Caco-2 (cell line): ENCODE measurements around the gene WBP1L. TPM values are rescaled to one million over a fixed set of nuclear protein-coding genes. Genes with fewer than 3 reads are reported as not detected.

Experiments
- BruUV-seq: library from RNA; stranded (reverse); fragments of 400-500 nt; replicated peaks from 2 replicates; lab custom pipeline; 2021; lab: Mats Ljungman, UMichigan
- CTCF ChIA-PET: fragments of 300-600 bp; sonication (Branson Sonifier 250); formaldehyde crosslinking; loops from one replicate; lab custom pipeline; 2022; ENCODE audit warnings: antibody characterized with exemption; lab: Charles Lee
- POLR2A ChIA-PET: fragments of 300-600 bp; sonication (Branson Sonifier 250); formaldehyde crosslinking; loops from one replicate; lab custom pipeline; 2022; ENCODE audit warnings: antibody characterized with exemption; lab: Charles Lee
- DNase-seq, 2 experiments: peaks; one replicate each; pipeline versions ENCODE4 v3.0.0 to v3.0.0-alpha.2; 2020 to 2022
- H3K27me3 ChIP-seq: replicated peaks from 2 replicates; pipeline ENCODE4 v1.6.0; 2011; ENCODE audit warnings: low read length; ENCODE audit not compliant: control insufficient read depth, insufficient read depth
- H3K36me3 ChIP-seq: 2 replicates; pipeline ENCODE4 v1.5.1; 2011; ENCODE audit warnings: low read length; ENCODE audit not compliant: control insufficient read depth, insufficient read depth
- H3K4me1 ChIP-seq: fragments of 250-450 bp; sonication (Bioruptor Pico); 2 replicates; pipeline ENCODE4 v1.5.1; 2020; ENCODE audit warnings: mild to moderate bottlenecking
- H3K4me3 ChIP-seq: 2 replicates; pipeline ENCODE4 v1.5.1; 2011; ENCODE audit warnings: low read depth, mild to moderate bottlenecking, control low read depth, low read length
- H3K9me3 ChIP-seq: fragments of 250-450 bp; sonication (Bioruptor Pico); 2 replicates; pipeline ENCODE4 v1.5.1; 2020; ENCODE audit warnings: mild to moderate bottlenecking, moderate library complexity
- H3K27ac Mint-ChIP-seq: one replicate; pipeline ENCODE4 v1.8.0; 2022; ENCODE audit warnings: mixed read lengths; ENCODE audit not compliant: unreplicated experiment
- H3K27me3 Mint-ChIP-seq: one replicate; pipeline ENCODE4 v1.8.0; 2022; ENCODE audit warnings: mixed read lengths; ENCODE audit not compliant: insufficient read depth, unreplicated experiment
- H3K36me3 Mint-ChIP-seq: one replicate; pipeline ENCODE4 v1.8.0; 2022; ENCODE audit warnings: mild to moderate bottlenecking, mixed read lengths; ENCODE audit not compliant: insufficient read depth, unreplicated experiment
- H3K4me1 Mint-ChIP-seq: one replicate; pipeline ENCODE4 v1.8.0; 2022; ENCODE audit warnings: low read depth, mixed read lengths; ENCODE audit not compliant: unreplicated experiment
- H3K4me3 Mint-ChIP-seq: one replicate; pipeline ENCODE4 v1.8.0; 2022; ENCODE audit warnings: mild to moderate bottlenecking, moderate library complexity, mixed read lengths; ENCODE audit not compliant: unreplicated experiment
- H3K9me3 Mint-ChIP-seq: one replicate; pipeline ENCODE4 v1.8.0; 2022; ENCODE audit warnings: mixed read lengths; ENCODE audit not compliant: unreplicated experiment
- CTCF ChIP-seq, 2 experiments: fragments of 200-600 bp in 1 of 2; IDR thresholded peaks; 1 replicate in 1 of 2; 2 replicates in 1 of 2; pipeline versions ENCODE4 v1.5.1 to v1.8.0; 2011 to 2022; ENCODE audit warnings: antibody characterized with exemption in 1 of 2, control low read depth in 1 of 2, inconsistent platforms in 1 of 2, low read depth in 1 of 2, low read length in 1 of 2, mild to moderate bottlenecking in 1 of 2, moderate library complexity in 1 of 2; ENCODE audit not compliant: insufficient read depth in 1 of 2, severe bottlenecking in 1 of 2, unreplicated experiment in 1 of 2
- intact Hi-C: fragments of 100-400 bp; cut with micrococcal nuclease; formaldehyde crosslinking; loops from one replicate; pipeline ENCODE4 v1.10.0; 2022; ENCODE audit not compliant: unreplicated experiment
- total RNA-seq: library from RNA; stranded (reverse); gene quantifications from 2 replicates; pipeline ENCODE4 v1.2.3, GENCODE V29; 2022

WBP1L gene
- total RNA-seq, 1 experiment from 2014 or later = 28.2 TPM

DNA sequence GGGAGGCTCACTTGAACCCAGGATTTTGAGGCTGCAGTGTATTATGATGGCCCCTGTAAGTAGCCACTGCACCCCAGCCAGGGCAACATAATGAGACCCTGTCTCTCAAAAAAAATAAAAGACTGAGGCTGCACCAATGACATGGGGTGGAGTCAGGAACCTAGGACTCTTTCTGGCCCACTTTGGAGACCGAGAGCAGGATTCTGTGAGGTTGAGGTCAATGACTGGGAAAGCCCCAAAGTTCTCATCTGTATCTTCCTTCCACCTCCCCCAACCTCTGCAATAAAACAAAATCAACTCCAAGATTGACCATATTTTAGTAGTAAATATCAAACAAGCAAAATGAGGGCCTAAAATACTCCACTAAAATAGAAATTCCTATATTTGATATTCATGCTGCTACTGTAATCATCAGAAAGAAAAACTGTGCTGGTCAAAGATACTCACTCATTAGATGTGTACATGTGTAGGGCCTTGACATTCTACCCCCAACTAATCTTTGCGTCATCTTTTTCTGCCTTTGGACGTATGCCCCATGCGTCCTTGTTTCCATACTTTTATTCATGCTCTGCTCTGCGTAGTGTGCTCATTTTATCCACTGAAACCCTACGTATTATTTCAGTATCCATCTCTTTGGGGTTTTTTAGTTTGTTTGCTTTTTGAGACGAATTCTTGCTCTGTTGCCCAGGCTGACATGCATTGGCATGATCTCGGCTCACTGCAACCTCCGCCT, 23.8 kb downstream of the WBP1L start:
- no peaks in the 10 kb centered on the region for H3K9me3 Mint-ChIP-seq
- intact Hi-C loops = no loop called here
- Histone ChIP-seq H3K27me3 (no peaks in the 10 kb centered on the region), H3K9me3 (no peaks in the 10 kb centered on the region; the same call in 1 of the 2 replicates), H3K36me3 (no peaks in the 10 kb centered on the region), H3K4me1 (peaks cover 55% of the 10 kb centered on the region), H3K4me3 (no peak overlapping the region)
- peaks cover 37% of the 10 kb centered on the region for H3K4me1 Mint-ChIP-seq
- BruUV-seq = no TSS peak
- no peak for TF ChIP-seq CTCF (IDR thresholded peaks at IDR 0.05; ENCODE audit: insufficient read depth in 1 of 2, low read depth in 1 of 2, low read length in 1 of 2, severe bottlenecking in 1 of 2, unreplicated experiment in 1 of 2)
- H3K36me3 Mint-ChIP-seq = peaks cover 10% of the 10 kb centered on the region
- H3K27me3 Mint-ChIP-seq = no peaks in the 10 kb centered on the region
- CTCF ChIA-PET = no interaction called here
- POLR2A ChIA-PET = no interaction called here
- H3K4me3 Mint-ChIP-seq = no peak overlapping the region
- H3K27ac Mint-ChIP-seq = no peak overlapping the region
- no peak for DNase-seq

DNA sequence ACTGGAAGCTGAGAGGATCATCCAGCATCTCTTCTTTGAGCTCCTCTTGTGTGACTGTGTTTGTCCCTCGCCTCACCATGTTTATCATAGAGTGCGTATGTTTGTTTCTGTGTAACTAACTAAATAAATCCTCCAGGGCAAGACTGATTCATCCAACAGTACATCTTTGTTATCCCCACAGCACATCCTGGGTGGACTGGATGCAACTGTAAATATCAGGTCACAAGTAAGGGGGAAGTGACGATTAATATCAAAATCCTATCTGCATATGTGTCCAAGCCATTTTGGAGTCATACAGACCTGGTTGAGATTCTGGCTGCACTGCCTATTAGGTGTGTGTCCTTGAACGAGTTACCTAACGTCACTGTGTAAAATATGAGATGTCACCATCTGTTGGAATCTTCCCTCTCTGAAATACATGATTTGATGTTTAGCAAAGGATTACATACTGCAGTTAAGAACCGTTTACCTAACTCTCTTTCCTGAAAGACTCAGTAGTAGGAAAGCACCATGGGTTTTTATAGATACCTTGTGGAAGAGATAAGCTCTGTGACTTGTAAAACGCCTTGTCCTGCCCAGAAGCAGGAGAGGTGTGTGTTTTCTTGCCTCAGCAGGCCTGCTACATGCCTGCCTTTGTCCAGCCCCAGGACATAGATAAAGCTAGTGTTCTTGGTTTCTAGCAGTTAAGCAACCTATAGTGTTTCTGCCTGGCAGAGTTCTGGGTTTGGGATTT, 25.8 kb downstream of the WBP1L start:
- peak overlapping the region; percentile 14 for H3K4me3 Mint-ChIP-seq
- DNase-seq = peak; percentile 77 to 81
- no peaks in the 10 kb centered on the region for H3K9me3 ChIP-seq
- no peak overlapping the region for H3K4me3 ChIP-seq
- no peaks in the 10 kb centered on the region for H3K9me3 Mint-ChIP-seq
- H3K4me1 Mint-ChIP-seq = peaks cover 41% of the 10 kb centered on the region
- BruUV-seq = no TSS peak
- POLR2A ChIA-PET = interaction anchor here (1.1 kb wide), 1 partner anchor 26 kb away, joined by 3 read pairs; no protein-coding TSS in a partner anchor
- no peaks in the 10 kb centered on the region for H3K27me3 ChIP-seq
- peaks cover 41% of the 10 kb centered on the region for H3K4me1 ChIP-seq
- no peaks in the 10 kb centered on the region for H3K27me3 Mint-ChIP-seq
- TF ChIP-seq CTCF (IDR thresholded peaks at IDR 0.05; ENCODE audit: insufficient read depth in 1 of 2, low read depth in 1 of 2, low read length in 1 of 2, severe bottlenecking in 1 of 2, unreplicated experiment in 1 of 2) = no peak
- intact Hi-C loops = no loop called here
- H3K27ac Mint-ChIP-seq = peak overlapping the region; percentile 85
- peaks cover under 1% of the 10 kb centered on the region for H3K36me3 Mint-ChIP-seq
- CTCF ChIA-PET = no interaction called here
- H3K36me3 ChIP-seq = no peaks in the 10 kb centered on the region

GRCh38 chr10:102770108-102770482, 26.3 kb downstream of the WBP1L start:
- Mint-ChIP-seq H3K36me3 (no peaks in the 10 kb centered on the region), H3K27me3 (no peaks in the 10 kb centered on the region), H3K4me1 (peaks cover 36% of the 10 kb centered on the region), H3K27ac (peak overlapping the region; percentile 85), H3K9me3 (no peaks in the 10 kb centered on the region), H3K4me3 (no peak overlapping the region)
- Histone ChIP-seq H3K36me3 (no peaks in the 10 kb centered on the region), H3K4me1 (peaks cover 37% of the 10 kb centered on the region), H3K4me3 (no peak overlapping the region), H3K9me3 (no peaks in the 10 kb centered on the region), H3K27me3 (no peaks in the 10 kb centered on the region)
- POLR2A ChIA-PET = interaction anchor here (1.1 kb wide), 1 partner anchor 27 kb away, joined by 3 read pairs; no protein-coding TSS in a partner anchor
- CTCF ChIA-PET = no interaction called here
- DNase-seq = no peak
- BruUV-seq = no TSS peak
- intact Hi-C loops = no loop called here
- no peak for TF ChIP-seq CTCF (IDR thresholded peaks at IDR 0.05; ENCODE audit: insufficient read depth in 1 of 2, low read depth in 1 of 2, low read length in 1 of 2, severe bottlenecking in 1 of 2, unreplicated experiment in 1 of 2)
